Measurements from ENCODE around the gene RNF113B. TPM values are rescaled to one million over a fixed set of nuclear protein-coding genes. Genes with fewer than 3 reads are reported as not detected.

The RNF113B gene
- total RNA-seq, 3 donors from 2014 or later (not counting 1 experiment from before 2014, with no cell fraction given): not detected

GRCh38 chr13:98133946-98134345 is 43.1 kb downstream of the RNF113B start:
- ATAC-seq (no peak), DNase-seq (no peak)
- no peak overlapping the region for H3K27ac ChIP-seq (ENCODE audit: low read length)
- H3K4me1 ChIP-seq (ENCODE audit: control insufficient read depth, insufficient read depth, low read length): no peaks in the 10 kb centered on the region
- no peak overlapping the region for H3K27ac Mint-ChIP-seq
- no peaks in the 10 kb centered on the region for H3K9me3 ChIP-seq (ENCODE audit: control insufficient read depth, insufficient read depth, low read length)
- TF ChIP-seq CTCF (IDR thresholded peaks at IDR 0.05): no peak
- no peaks in the 10 kb centered on the region for H3K36me3 Mint-ChIP-seq
- no peaks in the 10 kb centered on the region for H3K36me3 ChIP-seq (ENCODE audit: control insufficient read depth, insufficient read depth, low read length)
- H3K4me3 ChIP-seq (ENCODE audit: low read length): no peak overlapping the region
- no peak overlapping the region for H3K4me3 Mint-ChIP-seq
- H3K9me3 Mint-ChIP-seq: no peaks in the 10 kb centered on the region
- intact Hi-C loops (cut with micrococcal nuclease): no loop called here
- no peaks in the 10 kb centered on the region for H3K27me3 ChIP-seq (ENCODE audit: control insufficient read depth, insufficient read depth, low read length)
- peaks cover 24 to 44% of the 10 kb centered on the region in 2 donors for H3K27me3 Mint-ChIP-seq (ENCODE audit: low read depth in 2 of 2)
- no peaks in the 10 kb centered on the region for H3K4me1 Mint-ChIP-seq
- WGBS (ENCODE audit: insufficient coverage): 24% methylated on average over 3 of the region's 3 CpGs

GRCh38 chr13:98129059-98129746 is 47.9 kb downstream of the RNF113B start:
- peaks cover 16 to 30% of the 10 kb centered on the region in 2 donors for H3K27me3 Mint-ChIP-seq (ENCODE audit: low read depth in 2 of 2)

More at GRCh38 chr13:98129059-98129746, 47.9 kb downstream of the RNF113B start:
- DNase-seq (no peak), ATAC-seq (no peak)
- Histone ChIP-seq H3K36me3 (ENCODE audit: control insufficient read depth, insufficient read depth, low read length) (no peaks in the 10 kb centered on the region), H3K27me3 (ENCODE audit: control insufficient read depth, insufficient read depth, low read length) (no peaks in the 10 kb centered on the region), H3K4me1 (ENCODE audit: control insufficient read depth, insufficient read depth, low read length) (no peaks in the 10 kb centered on the region), H3K9me3 (ENCODE audit: control insufficient read depth, insufficient read depth, low read length) (no peaks in the 10 kb centered on the region), H3K27ac (ENCODE audit: low read length) (no peak overlapping the region), H3K4me3 (ENCODE audit: low read length) (no peak overlapping the region)
- Mint-ChIP-seq H3K27ac (no peak overlapping the region), H3K4me1 (no peaks in the 10 kb centered on the region), H3K36me3 (no peaks in the 10 kb centered on the region), H3K4me3 (no peak overlapping the region), H3K9me3 (peaks cover 2 to 4% of the 10 kb centered on the region in 2 donors)
- 92% methylated on average over 5 of the region's 5 CpGs for WGBS (ENCODE audit: insufficient coverage)
- intact Hi-C loops (cut with micrococcal nuclease): no loop called here
- TF ChIP-seq CTCF (IDR thresholded peaks at IDR 0.05): no peak

Other genes starting within 250 kb of the RNF113B start
- gene IPO5, start 223.6 kb downstream of the RNF113B start, total RNA-seq: 10 to 100 TPM; 59.9 to 83.9 (median 71.2) TPM
- gene FARP1, start 34.2 kb downstream of the RNF113B start, total RNA-seq: 1 to 10 TPM in 2 of 3 donors, under 1 TPM in 1; 0.71 to 1.2 (median 1.1) TPM